HG03460 (cell line): ENCODE data around the gene MAP3K4.
"Not testable (repeated sequence)": the region's sequence is repeated elsewhere in the genome, so short reads cannot be mapped to it uniquely, and the experiment has no call there.

ENCODE experiments used
- ATAC-seq: cut with Tn5 transposase; IDR thresholded peaks from one replicate; pipeline ENCODE4 v1.9.1; 2021; ENCODE audit not compliant: unreplicated experiment

Gene MAP3K4

GRCh38 chr6:161117308-161117707 lies 125.7 kb downstream of the MAP3K4 start:
- no peak for ATAC-seq

GRCh38 chr6:161117942-161118341 lies 126.4 kb downstream of the MAP3K4 start:
- no peak for ATAC-seq

- not testable (repeated sequence) for ATAC-seq
These were observed 131.8 kb downstream of the MAP3K4 start for GRCh38 chr6:161123319-161123718.

DNA sequence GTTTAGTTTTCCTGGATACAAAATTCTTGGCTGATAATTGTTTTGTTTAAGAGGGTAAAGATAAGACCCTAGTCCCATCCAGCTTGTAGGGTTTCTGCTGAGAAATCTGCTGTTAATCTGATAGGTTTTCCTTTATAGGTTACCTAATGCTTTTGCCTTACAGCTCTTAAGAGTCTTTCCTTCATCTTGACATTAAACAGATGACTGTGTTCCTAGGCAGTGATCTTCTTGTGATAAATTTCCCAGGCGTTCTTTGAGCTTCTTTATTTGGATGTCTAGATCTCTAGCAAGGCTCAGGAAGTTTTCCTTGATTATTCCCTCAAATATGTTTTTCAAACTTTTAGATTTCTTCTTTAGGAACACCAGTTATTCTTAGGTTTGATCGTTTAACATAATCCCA lies 134.0 kb downstream of the MAP3K4 start:
- no peak for ATAC-seq

- ATAC-seq: no peak
These were observed 135.6 kb downstream of the MAP3K4 start for GRCh38 chr6:161127071-161127740.

DNA sequence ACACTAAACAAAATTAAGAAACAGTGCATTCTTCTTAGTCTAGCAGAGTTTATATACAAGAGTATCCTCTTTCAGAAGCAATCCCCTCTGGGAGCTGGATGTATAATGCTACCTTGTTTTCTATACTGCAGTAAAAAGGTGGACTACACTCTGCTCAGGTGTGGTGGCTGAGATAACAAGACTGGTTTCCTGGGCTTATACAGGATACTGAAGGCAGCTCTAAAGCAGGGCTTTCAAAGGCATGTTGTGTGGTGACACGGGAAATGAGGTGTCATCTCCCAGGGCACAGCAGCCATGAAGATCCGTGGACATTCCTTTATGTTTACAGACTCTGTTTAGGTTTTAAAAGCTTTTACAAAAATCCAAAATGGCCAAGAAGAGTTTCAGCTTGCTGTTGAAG lies 136.7 kb downstream of the MAP3K4 start:
- no peak for ATAC-seq

- no peak for ATAC-seq
These were observed 137.2 kb downstream of the MAP3K4 start for GRCh38 chr6:161128680-161129196.

GRCh38 chr6:161130541-161130940 lies 139.0 kb downstream of the MAP3K4 start:
- no peak for ATAC-seq

DNA sequence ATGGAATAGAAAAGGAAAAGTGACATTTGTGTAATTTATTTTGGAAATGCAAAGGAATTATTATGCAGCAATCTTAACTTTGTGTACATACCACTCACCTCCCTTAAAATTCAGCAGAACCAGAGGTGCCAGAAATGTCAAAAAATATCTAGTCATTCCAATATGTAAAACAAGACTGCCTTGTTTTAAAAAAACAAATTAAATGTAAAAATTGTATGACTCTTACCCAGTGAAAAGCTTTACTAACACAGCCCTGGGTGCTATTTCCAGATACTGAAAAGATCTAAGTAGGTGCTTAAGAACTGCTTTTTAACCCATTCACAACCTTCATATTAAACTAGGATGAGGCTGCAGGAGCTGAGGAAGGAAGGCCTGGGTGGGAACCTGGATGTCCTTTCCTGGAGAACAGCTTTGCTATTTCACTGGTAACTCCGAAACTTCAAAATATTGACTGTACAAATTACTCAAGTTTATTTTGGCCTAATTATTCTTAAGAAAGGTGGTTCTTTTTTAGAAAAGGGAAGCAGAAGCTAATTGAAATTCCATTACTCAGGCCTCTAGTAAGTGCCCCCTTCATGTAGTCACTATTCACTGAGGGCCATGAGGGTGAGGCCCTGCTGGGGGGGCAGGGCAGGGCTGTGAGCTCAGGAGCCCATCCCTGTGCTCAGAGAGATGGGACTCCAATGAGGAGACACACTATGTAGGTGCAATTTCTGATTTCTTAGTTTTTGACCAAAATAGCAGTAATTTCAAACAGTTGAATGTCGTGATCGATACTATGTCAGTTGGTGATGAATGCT lies 139.6 kb downstream of the MAP3K4 start:
- no peak for ATAC-seq

- ATAC-seq: no peak
These were observed 140.8 kb downstream of the MAP3K4 start for GRCh38 chr6:161132384-161132783.

GRCh38 chr6:161133963-161134362 lies 142.4 kb downstream of the MAP3K4 start:
- ATAC-seq: no peak

GRCh38 chr6:161134550-161135298 lies 143.2 kb downstream of the MAP3K4 start:
- ATAC-seq: no peak

DNA sequence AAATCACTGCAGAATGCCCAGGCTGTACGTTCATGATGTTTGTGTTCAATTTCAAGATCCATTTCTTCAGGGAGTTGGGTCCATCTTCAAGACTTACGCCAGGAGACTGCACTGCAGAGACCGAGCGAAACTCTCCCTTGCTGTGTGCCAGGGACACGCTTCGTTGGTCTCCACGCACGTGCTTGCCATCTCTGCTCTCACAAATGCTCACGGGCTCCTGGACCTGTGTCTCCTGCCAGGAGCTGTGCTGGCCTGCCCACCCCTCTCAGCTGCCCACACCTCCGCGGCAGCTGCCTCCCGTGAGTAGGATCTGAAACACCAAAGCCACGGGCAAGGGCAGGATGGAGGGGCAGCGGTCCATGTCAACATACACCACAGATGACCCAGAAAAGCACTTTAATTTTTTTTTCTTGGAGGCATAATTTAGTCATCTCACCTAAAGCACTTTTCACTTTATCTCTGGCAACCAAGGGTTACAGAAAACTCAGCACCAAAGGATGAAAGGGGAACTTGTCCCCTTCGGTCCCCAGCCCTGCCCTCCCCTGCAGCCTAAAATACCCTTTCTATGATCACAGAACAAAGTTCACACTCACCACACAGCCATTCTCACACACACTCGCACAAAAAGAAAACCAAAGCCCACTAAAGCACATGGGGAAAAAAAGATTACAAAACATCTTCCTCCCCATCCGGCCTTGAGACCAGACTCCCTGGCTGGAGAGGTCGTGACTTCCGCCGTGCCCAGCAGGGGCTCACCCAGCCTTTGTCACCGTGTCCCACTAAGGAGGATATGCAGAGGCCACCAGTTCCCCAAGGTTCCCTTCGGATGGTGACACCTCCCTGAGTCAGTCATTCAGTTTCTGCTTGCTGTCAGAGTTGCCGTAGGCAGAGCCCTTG lies 144.4 kb downstream of the MAP3K4 start:
- no peak for ATAC-seq

DNA sequence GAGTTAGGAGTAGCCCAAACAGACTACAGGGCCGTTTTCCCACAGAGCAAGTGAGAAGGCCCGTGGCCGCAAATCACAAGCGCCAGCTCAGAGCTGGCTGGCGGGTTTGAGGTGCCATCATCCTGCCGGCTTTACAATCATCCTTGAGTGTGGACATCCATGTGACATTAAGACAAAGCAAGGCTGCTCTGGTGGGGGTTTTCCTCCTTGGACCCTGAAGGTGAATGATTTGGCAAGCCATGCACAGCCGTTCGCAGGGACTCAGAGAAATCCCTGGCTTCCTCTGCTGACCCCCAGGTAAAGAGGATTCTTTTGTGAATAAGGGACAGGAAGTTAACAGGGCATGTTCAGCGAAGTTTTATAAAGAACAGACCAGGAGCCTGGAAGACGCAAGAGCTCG lies 145.1 kb downstream of the MAP3K4 start:
- no peak for ATAC-seq

DNA sequence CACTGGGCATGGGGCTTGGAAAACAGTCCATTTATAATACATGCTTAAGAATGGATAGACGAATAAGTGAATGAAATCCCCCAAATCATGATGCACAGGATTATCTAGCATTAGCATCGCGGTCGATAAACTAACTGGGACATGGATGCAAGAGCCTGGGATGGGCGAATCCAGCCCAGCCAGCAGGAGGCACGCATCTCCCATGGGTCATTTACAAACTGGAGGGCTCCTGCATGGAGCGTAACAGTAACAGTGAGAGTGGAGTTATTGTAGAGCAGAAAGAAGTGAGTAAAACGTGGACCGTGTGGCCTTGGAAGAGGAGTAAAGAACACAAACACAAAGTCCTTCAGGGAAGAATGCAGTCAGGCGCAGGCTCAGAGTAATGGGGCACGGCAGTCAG lies 145.8 kb downstream of the MAP3K4 start:
- ATAC-seq: no peak

GRCh38 chr6:161137839-161138542 lies 146.4 kb downstream of the MAP3K4 start:
- no peak for ATAC-seq

GRCh38 chr6:161138543-161139303 lies 147.2 kb downstream of the MAP3K4 start:
- no peak for ATAC-seq

DNA sequence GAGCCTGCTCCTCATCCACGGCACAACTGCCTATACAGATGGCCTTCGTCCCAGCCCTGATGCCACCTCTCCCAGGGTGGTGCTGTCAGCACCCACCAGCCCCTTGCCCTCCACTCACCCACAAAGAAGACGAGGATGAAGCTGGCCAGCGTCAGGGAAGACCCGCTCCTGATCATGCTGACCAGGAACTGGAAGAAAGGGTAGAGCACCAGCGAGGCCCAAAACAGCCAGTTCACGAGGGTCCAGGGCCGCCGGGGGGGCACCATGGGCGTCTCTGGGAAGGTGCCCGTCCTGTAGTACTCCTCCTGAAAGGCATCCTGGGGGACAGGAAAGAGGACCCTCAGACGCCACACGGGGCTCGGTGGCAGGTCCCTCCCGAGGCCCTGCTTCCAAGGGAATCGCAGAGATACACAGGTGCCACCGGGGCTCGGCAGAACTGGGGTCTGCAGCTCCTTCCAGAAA lies 147.8 kb downstream of the MAP3K4 start:
- ATAC-seq: no peak
